Spleen (tissue), 11 donors: ENCODE results near the gene ZIC5. TPM values are rescaled to one million over a fixed set of nuclear protein-coding genes. Genes with fewer than 3 reads are reported as not detected.

Experiments used
- DNase-seq: peaks from one replicate; pipeline ENCODE4 v3.0.0-alpha.2; 2020
- H3K27ac ChIP-seq, 8 donors: fragments of 200-600 bp; sonication (generic) in 7 of 8; 1 replicate in 4 of 8; 2 replicates in 4 of 8; pipeline versions ENCODE4 v1.5.0 to v1.8.0; 2016 to 2021; ENCODE audit warnings: inconsistent platforms in 4 of 8, mild to moderate bottlenecking in 4 of 8, moderate library complexity in 1 of 8
- H3K27me3 ChIP-seq, 7 donors: fragments of 200-600 bp; sonication (generic) in 6 of 7; replicated peaks in 1 of 7; 1 replicate in 4 of 7; 2 replicates in 3 of 7; pipeline versions ENCODE4 v1.5.0 to v1.8.0; 2016 to 2021; ENCODE audit warnings: inconsistent platforms in 3 of 7, mild to moderate bottlenecking in 1 of 7
- H3K36me3 ChIP-seq, 6 donors: fragments of 200-600 bp; sonication (generic) in 5 of 6; 1 replicate in 4 of 6; 2 replicates in 2 of 6; pipeline versions ENCODE4 v1.5.0 to v1.8.0; 2016 to 2021; ENCODE audit warnings: inconsistent platforms in 2 of 6
- H3K4me1 ChIP-seq, 6 donors: fragments of 200-600 bp; sonication (generic) in 5 of 6; 1 replicate in 3 of 6; 2 replicates in 3 of 6; pipeline versions ENCODE4 v1.5.0 to v1.8.0; 2016 to 2021; ENCODE audit warnings: inconsistent platforms in 3 of 6
- H3K4me3 ChIP-seq, 8 donors: fragments of 200-600 bp; sonication (generic) in 7 of 8; 1 replicate in 4 of 8; 2 replicates in 4 of 8; pipeline versions ENCODE4 v1.5.0 to v1.8.0; 2016 to 2021; ENCODE audit warnings: inconsistent platforms in 4 of 8, mild to moderate bottlenecking in 4 of 8, moderate library complexity in 2 of 8
- H3K9me3 ChIP-seq, 8 donors: fragments of 200-600 bp; sonication (generic) in 7 of 8; 1 replicate in 4 of 8; 2 replicates in 4 of 8; pipeline versions ENCODE4 v1.5.0 to v1.8.0; 2016 to 2021; ENCODE audit warnings: inconsistent platforms in 4 of 8
- POLR2A ChIP-seq, 3 donors: fragments of 450-650 bp; IDR thresholded peaks; one replicate each; pipeline ENCODE4 v1.5.1; 2017; ENCODE audit warnings: antibody characterized with exemption in 3 of 3, mild to moderate bottlenecking in 1 of 3
- POLR2AphosphoS5 ChIP-seq, 3 donors: sonication (generic); formaldehyde crosslinking; IDR thresholded peaks; one replicate each; pipeline ENCODE4 v1.5.1; 2017; ENCODE audit warnings: antibody characterized with exemption in 3 of 3
- WGBS, 5 donors: extraction: QIAGEN DNeasy Blood & Tissue Kit in 3 of 5; methylation state at CpG; one replicate each; pipeline versions ENCODE4 v1.1.5 to v1.1.7; 2013 to 2018; 5-methylcytosine and 5-hydroxymethylcytosine counted together
- intact Hi-C: fragments of 100-400 bp; cut with DNase I; formaldehyde crosslinking; loops from one replicate; pipeline ENCODE4 v1.15.0; 2023; ENCODE audit warnings: low total_unique reads
- polyA plus RNA-seq, 3 donors: library from polyadenylated mRNA; stranded (reverse); fragments of 200-250 nt; gene quantifications; one replicate each; pipeline ENCODE4 v1.2.1, GENCODE V29; 2013
- total RNA-seq, 7 donors: library from RNA; depleted of rRNA in 3 of 7; stranded (reverse); fragments of >200 nt in 3 of 7; fragmentation: NEBNext Ultra II Directional in 4 of 7; extraction: Animal tissue kit (Norgen Biotek cat#: 25700) in 4 of 7; gene quantifications; one replicate each; pipeline versions ENCODE4 v1.1.0 to v1.2.1, GENCODE V29; 2016 to 2021
- TF ChIP-seq, protein P1 (sequence below), 11 experiments: fragments of 200-600 bp in 7 of 11; fragments of 450-650 bp in 4 of 11; sonication (generic) in 4 of 11; IDR thresholded peaks in 8 of 11; conservative IDR thresholded peaks in 3 of 11; 1 replicate in 7 of 11; 2 replicates in 4 of 11; pipeline versions ENCODE4 v1.4.0 to v1.8.0; 2016 to 2021; ENCODE audit warnings: antibody characterized with exemption in 11 of 11, inconsistent platforms in 4 of 11, mild to moderate bottlenecking in 1 of 11
- donor health status: healthy with polysubstance abuse.
- donor health status: DM: no; HTN: no; CAD: no; lungs with moderate emphysema.
- donor health status: DM: no; HTN: no; CAD: no.
- donor health status: Bipolar disorder and iron deficiency.
- donor health status: healthy.
- donor health status: DM: no; HTN: no; CAD: no.
- donor health status: DM: yes; HTN: yes; CAD: no.

ZIC5 gene
- total and polyA plus RNA-seq, 10 donors, result not detected

DNA sequence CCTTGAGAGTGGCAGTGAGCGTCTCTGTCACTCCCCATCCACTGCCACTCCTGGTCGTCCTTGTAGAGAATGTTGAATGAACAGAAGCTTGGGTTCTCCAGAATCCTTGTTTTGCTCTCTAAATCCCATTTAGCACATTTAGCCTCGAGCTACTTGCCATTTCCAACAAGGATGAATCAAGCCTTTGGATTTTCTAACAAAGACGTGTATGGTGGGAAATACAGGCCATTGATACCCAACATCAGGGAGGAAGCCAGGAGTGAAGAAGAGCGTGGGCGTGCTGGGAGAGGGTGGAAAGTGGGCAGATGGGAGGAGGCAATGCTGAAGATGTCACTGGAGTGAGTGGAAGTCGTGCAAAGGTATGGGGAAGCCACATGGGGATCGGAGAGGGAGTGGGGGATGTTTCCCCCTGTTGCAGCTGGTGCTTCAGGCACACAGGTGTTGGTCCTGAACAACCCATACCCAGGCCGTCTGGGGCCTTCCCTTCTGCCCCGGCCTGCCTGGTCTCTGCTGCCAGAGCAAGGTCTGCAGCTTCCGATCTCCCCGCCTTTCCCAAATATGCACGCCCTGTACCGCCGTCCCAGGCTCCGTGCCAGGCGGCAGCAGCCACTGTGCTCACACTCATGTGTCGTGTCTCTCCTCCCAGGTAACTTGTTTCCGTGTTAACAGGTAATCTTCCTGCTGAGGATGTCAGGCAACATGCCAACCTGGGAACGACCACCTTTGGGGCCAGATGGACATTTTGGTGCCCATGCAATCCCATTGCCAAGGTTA is 48.7 kb downstream of the ZIC5 start:
- TF ChIP-seq POLR2AphosphoS5 (IDR thresholded peaks at IDR 0.05) (no peak), POLR2A (IDR thresholded peaks at IDR 0.05) (no peak)
- TF ChIP-seq, protein P1, sequence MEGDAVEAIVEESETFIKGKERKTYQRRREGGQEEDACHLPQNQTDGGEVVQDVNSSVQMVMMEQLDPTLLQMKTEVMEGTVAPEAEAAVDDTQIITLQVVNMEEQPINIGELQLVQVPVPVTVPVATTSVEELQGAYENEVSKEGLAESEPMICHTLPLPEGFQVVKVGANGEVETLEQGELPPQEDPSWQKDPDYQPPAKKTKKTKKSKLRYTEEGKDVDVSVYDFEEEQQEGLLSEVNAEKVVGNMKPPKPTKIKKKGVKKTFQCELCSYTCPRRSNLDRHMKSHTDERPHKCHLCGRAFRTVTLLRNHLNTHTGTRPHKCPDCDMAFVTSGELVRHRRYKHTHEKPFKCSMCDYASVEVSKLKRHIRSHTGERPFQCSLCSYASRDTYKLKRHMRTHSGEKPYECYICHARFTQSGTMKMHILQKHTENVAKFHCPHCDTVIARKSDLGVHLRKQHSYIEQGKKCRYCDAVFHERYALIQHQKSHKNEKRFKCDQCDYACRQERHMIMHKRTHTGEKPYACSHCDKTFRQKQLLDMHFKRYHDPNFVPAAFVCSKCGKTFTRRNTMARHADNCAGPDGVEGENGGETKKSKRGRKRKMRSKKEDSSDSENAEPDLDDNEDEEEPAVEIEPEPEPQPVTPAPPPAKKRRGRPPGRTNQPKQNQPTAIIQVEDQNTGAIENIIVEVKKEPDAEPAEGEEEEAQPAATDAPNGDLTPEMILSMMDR (IDR thresholded peaks at IDR 0.05 in 8 of 11, conservative IDR thresholded peaks at IDR 0.05 in 3 of 11), result no peak
- no peaks in the 10 kb centered on the region for H3K4me1 ChIP-seq
- DNase-seq, result no peak
- H3K27ac ChIP-seq, result no peak overlapping the region
- WGBS, 5 donors, result 82 to 88% (median 83%) methylated on average over 19 to 20 of the region's 20 CpGs
- H3K27me3 ChIP-seq, result peaks cover 0 to 42% (median 5%) of the 10 kb centered on the region in 7 donors
- H3K9me3 ChIP-seq, result no peaks in the 10 kb centered on the region
- H3K4me3 ChIP-seq, result no peak overlapping the region
- no peaks in the 10 kb centered on the region for H3K36me3 ChIP-seq
- intact Hi-C loops, result no loop called here

DNA sequence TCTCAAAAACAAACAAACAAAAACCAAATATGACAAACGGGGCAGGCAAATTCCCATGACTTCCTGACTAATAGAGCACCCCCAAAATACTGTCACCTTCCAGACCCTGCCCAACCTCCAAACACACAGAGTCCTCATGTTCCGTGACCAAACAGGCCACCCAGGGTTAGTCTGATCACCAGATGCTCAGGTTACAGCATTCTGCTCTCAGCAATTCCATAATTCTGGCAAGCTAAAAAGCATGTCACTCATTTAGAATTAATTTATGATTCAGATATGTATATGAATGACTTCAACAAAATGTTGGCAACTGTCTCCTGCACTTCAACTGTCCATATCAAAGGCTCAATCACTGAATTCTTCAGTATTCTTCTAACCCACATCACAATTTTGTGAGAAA is 52.4 kb downstream of the ZIC5 start:
- WGBS, 5 donors, result 64 to 84% (median 80%) methylated on average over 2 of the region's 2 CpGs
- intact Hi-C loops, result loop anchor here (5.0 kb wide), 3 partner anchors 262 to 593 kb away; no protein-coding TSS in a partner anchor
- no peaks in the 10 kb centered on the region for H3K9me3 ChIP-seq
- DNase-seq, result no peak
- no peak for TF ChIP-seq POLR2AphosphoS5 (IDR thresholded peaks at IDR 0.05)
- TF ChIP-seq POLR2A (IDR thresholded peaks at IDR 0.05), result no peak
- TF ChIP-seq, protein P1 (IDR thresholded peaks at IDR 0.05 in 8 of 11, conservative IDR thresholded peaks at IDR 0.05 in 3 of 11), result no peak
- no peaks in the 10 kb centered on the region for H3K4me1 ChIP-seq
- H3K27ac ChIP-seq, result no peak overlapping the region
- peaks cover 0 to 47% (median 0%) of the 10 kb centered on the region in 7 donors for H3K27me3 ChIP-seq
- no peaks in the 10 kb centered on the region for H3K36me3 ChIP-seq
- no peak overlapping the region for H3K4me3 ChIP-seq

DNA sequence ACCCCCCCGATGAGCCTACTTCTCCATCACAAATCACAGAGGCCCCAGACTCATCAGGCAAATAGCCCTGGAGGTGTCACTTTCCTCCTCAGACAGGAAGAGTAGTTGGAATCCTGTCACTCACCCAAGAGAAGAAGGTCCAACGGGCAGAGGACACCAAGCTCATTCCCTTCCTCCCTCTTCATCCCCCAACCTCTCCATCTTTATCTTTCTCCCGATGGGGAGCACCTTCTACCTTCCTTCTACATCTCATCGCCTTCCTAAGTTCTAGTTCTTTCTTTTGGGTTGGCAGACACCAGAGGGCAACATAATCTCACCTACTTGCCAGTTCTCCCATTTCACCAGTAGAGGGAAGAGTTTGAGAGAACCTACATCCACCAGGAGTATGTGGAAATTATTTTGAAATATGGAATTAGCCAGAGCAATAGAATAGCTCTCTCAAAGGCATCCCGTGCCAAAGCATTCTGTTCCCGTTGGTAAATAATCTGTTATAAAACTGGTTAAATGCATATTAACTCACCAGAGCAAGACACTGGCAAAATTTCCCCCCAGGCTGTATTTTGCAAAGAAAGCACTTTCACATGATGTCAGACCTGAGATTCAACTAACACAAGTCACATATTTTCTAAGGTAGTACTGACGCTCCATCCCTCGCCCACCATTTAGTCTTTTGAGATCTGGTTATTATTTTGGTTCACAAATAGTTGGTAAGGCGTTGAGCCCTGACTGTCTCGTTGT is 55.0 kb downstream of the ZIC5 start:
- H3K27ac ChIP-seq, result no peak overlapping the region
- 40 to 47% (median 43%) methylated on average over 10 of the region's 10 CpGs for WGBS, 5 donors
- H3K36me3 ChIP-seq, result no peaks in the 10 kb centered on the region
- TF ChIP-seq, protein P1 (IDR thresholded peaks at IDR 0.05 in 8 of 11, conservative IDR thresholded peaks at IDR 0.05 in 3 of 11), result peak; percentile 66 to 95 (median 81)
- TF ChIP-seq POLR2A (IDR thresholded peaks at IDR 0.05), result no peak
- intact Hi-C loops, result loop anchor here (5.0 kb wide), 3 partner anchors 259 to 596 kb away; no protein-coding TSS in a partner anchor
- H3K27me3 ChIP-seq, result peaks cover 0 to 41% (median 3%) of the 10 kb centered on the region in 7 donors
- H3K4me1 ChIP-seq, result no peaks in the 10 kb centered on the region
- no peaks in the 10 kb centered on the region for H3K9me3 ChIP-seq
- DNase-seq, result no peak
- no peak overlapping the region for H3K4me3 ChIP-seq

DNA sequence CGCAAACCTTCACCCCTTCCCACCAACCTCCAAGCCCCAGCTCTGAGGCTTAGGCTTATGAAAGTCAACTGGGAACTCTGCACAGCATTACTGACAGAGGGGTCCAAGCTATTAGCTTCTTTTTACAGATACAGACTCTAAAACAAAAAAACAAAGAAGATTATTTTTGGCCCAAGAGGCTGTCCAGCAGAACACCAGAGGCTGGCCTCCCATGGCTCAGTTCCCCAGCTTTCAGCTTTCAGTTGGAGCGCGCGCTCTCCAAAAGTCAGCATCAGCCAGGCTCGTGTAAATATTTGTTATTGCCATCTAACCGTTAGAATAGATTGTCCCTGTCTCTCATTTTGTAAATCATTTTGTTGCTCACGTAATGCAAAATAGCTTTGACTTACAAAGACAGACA is 58.4 kb downstream of the ZIC5 start:
- H3K27me3 ChIP-seq, result peaks cover 0 to 74% (median 5%) of the 10 kb centered on the region in 7 donors
- no peak for DNase-seq
- intact Hi-C loops, result no loop called here
- no peaks in the 10 kb centered on the region for H3K4me1 ChIP-seq
- H3K4me3 ChIP-seq, result no peak overlapping the region
- TF ChIP-seq, protein P1 (IDR thresholded peaks at IDR 0.05 in 8 of 11, conservative IDR thresholded peaks at IDR 0.05 in 3 of 11), result no peak
- TF ChIP-seq POLR2A (IDR thresholded peaks at IDR 0.05) (no peak), POLR2AphosphoS5 (IDR thresholded peaks at IDR 0.05) (no peak)
- H3K9me3 ChIP-seq, result no peaks in the 10 kb centered on the region
- no peak overlapping the region for H3K27ac ChIP-seq
- WGBS, 5 donors, result 81 to 94% (median 90%) methylated on average over 7 of the region's 7 CpGs
- H3K36me3 ChIP-seq, result no peaks in the 10 kb centered on the region
